H1 (cell line): ENCODE measurements around the gene MMP21. TPM values are rescaled to one million over a fixed set of nuclear protein-coding genes. Genes with fewer than 3 reads are reported as not detected.

ENCODE experiments used
- CTCF ChIA-PET: fragments of 300-600 bp; sonication (Branson Sonifier 250); formaldehyde crosslinking; loops from one replicate; lab custom pipeline; 2021; ENCODE audit not compliant: partially characterized antibody; lab: Charles Lee
- POLR2A ChIA-PET: fragments of 300-600 bp; sonication (Branson Sonifier 250); formaldehyde crosslinking; loops from one replicate; lab custom pipeline; 2021; ENCODE audit warnings: inconsistent platforms; ENCODE audit not compliant: partially characterized antibody; lab: Charles Lee
- DNase-seq, 2 experiments: peaks; one replicate each; pipeline versions ENCODE4 v3.0.0 to v3.0.0-alpha.2; 2010 to 2022; ENCODE audit warnings: low spot score in 2 of 2, low read depth in 1 of 2, mixed read lengths in 1 of 2
- FAIRE-seq: peaks from 2 replicates; lab custom pipeline; 2011; peaks lifted over from hg19 to GRCh38; lab: Jason Lieb, UNC
- H2AFZ ChIP-seq: 2 replicates; pipeline ENCODE4 v1.8.1; 2012; ENCODE audit warnings: low read length, inconsistent platforms
- H2AK5ac ChIP-seq: 2 replicates; pipeline ENCODE4 v1.6.1; 2013; ENCODE audit warnings: low read depth, low read length
- H2BK120ac ChIP-seq: replicated peaks from 2 replicates; pipeline ENCODE3; 2013; ENCODE audit warnings: low read depth, low read length, inconsistent platforms
- H2BK12ac ChIP-seq: 2 replicates; pipeline ENCODE4 v1.6.1; 2013; ENCODE audit warnings: low read depth, low read length
- H2BK15ac ChIP-seq: 2 replicates; pipeline ENCODE4 v1.6.1; 2013; ENCODE audit warnings: low read length
- H2BK20ac ChIP-seq: 2 replicates; pipeline ENCODE4 v1.6.1; 2013; ENCODE audit warnings: low read length
- H2BK5ac ChIP-seq: 2 replicates; pipeline ENCODE4 v1.6.1; 2013; ENCODE audit warnings: low read depth, low read length
- H3K14ac ChIP-seq: 2 replicates; pipeline ENCODE4 v1.6.1; 2013; ENCODE audit warnings: inconsistent platforms; ENCODE audit not compliant: insufficient read length
- H3K18ac ChIP-seq: 2 replicates; pipeline ENCODE4 v1.6.1; 2013; ENCODE audit warnings: low read length; ENCODE audit errors: extremely low read depth
- H3K23ac ChIP-seq: 2 replicates; pipeline ENCODE4 v1.6.1; 2013; ENCODE audit warnings: inconsistent platforms; ENCODE audit not compliant: insufficient read length
- H3K23me2 ChIP-seq: 2 replicates; pipeline ENCODE4 v1.6.1; 2013; ENCODE audit warnings: low read depth, low read length
- H3K27ac ChIP-seq: 2 replicates; pipeline ENCODE4 v1.6.1; 2011; ENCODE audit warnings: low read depth, low read length, inconsistent platforms
- H3K27me3 ChIP-seq, 4 experiments: replicated peaks in 1 of 4; 1 replicate in 1 of 4; 2 replicates in 3 of 4; pipeline versions ENCODE4 v1.6.1 to v1.8.1; 2011 to 2013; ENCODE audit warnings: low read length in 3 of 4, mild to moderate bottlenecking in 3 of 4, inconsistent platforms in 2 of 4, mixed read lengths in 2 of 4, moderate library complexity in 1 of 4; ENCODE audit not compliant: control insufficient read depth in 3 of 4, insufficient read depth in 3 of 4; ENCODE audit errors: extremely low read depth in 1 of 4
- H3K36me3 ChIP-seq, 4 experiments: 2 replicates each; pipeline versions ENCODE4 v1.6.1 to v1.8.1; 2011 to 2013; ENCODE audit warnings: mild to moderate bottlenecking in 4 of 4, low read length in 3 of 4, moderate library complexity in 2 of 4, control low read depth in 1 of 4, inconsistent platforms in 1 of 4; ENCODE audit not compliant: insufficient read depth in 4 of 4, control insufficient read depth in 2 of 4
- H3K4ac ChIP-seq: replicated peaks from 2 replicates; pipeline ENCODE3; 2013; ENCODE audit warnings: low read length, low read depth, mixed read lengths, inconsistent platforms; ENCODE audit not compliant: insufficient read length
- H3K4me1 ChIP-seq, 4 experiments: replicated peaks in 1 of 4; 1 replicate in 1 of 4; 2 replicates in 3 of 4; pipeline versions ENCODE4 v1.6.1 to v1.8.1; 2011 to 2013; ENCODE audit warnings: low read length in 3 of 4, inconsistent platforms in 2 of 4, mixed read lengths in 1 of 4; ENCODE audit not compliant: insufficient read depth in 4 of 4, control insufficient read depth in 3 of 4
- H3K4me2 ChIP-seq, 2 experiments: 2 replicates each; pipeline versions ENCODE4 v1.6.1 to v1.8.1; 2011 to 2013; ENCODE audit warnings: low read depth in 2 of 2, low read length in 2 of 2, control low read depth in 1 of 2, inconsistent platforms in 1 of 2, mild to moderate bottlenecking in 1 of 2; ENCODE audit not compliant: insufficient read depth in 1 of 2
- H3K4me3 ChIP-seq, 4 experiments: fragments of 200-600, 300-600 bp in 1 of 4; sonication (generic), shearing (Covaris generic), sonication (Bioruptor Twin) in 1 of 4; 2 replicates each; pipeline versions ENCODE4 v1.5.1 to v1.8.1; 2011 to 2016; ENCODE audit warnings: low read length in 4 of 4, low read depth in 3 of 4, control low read depth in 2 of 4, inconsistent platforms in 2 of 4, mild to moderate bottlenecking in 2 of 4, mixed read lengths in 1 of 4, moderate library complexity in 1 of 4; ENCODE audit not compliant: insufficient read depth in 2 of 4; ENCODE audit errors: extremely low read depth in 1 of 4
- H3K56ac ChIP-seq: replicated peaks from 2 replicates; pipeline ENCODE3; 2013; ENCODE audit warnings: low read depth, mild to moderate bottlenecking, mixed read lengths, low read length, inconsistent platforms; ENCODE audit not compliant: insufficient read length
- H3K79me1 ChIP-seq: 2 replicates; pipeline ENCODE4 v1.6.1; 2013; ENCODE audit warnings: low read depth, low read length, control low read depth
- H3K79me2 ChIP-seq, 2 experiments: 2 replicates each; pipeline versions ENCODE4 v1.6.1 to v1.8.1; 2012 to 2013; ENCODE audit warnings: low read length in 2 of 2, mild to moderate bottlenecking in 2 of 2, inconsistent platforms in 1 of 2; ENCODE audit not compliant: insufficient read depth in 2 of 2, control insufficient read depth in 1 of 2
- H3K9ac ChIP-seq, 4 experiments: replicated peaks in 1 of 4; 1 replicate in 1 of 4; 2 replicates in 3 of 4; pipeline versions ENCODE4 v1.6.1 to v1.8.1; 2011 to 2013; ENCODE audit warnings: low read depth in 3 of 4, low read length in 3 of 4, control low read depth in 2 of 4, mild to moderate bottlenecking in 2 of 4, moderate library complexity in 2 of 4, inconsistent platforms in 1 of 4; ENCODE audit errors: extremely low read depth in 1 of 4
- H3K9me3 ChIP-seq, 2 experiments: 2 replicates each; pipeline versions ENCODE4 v1.6.1 to v1.8.1; 2012 to 2013; ENCODE audit warnings: mild to moderate bottlenecking in 2 of 2, moderate library complexity in 2 of 2, control low read depth in 1 of 2, inconsistent platforms in 1 of 2, low read depth in 1 of 2, low read length in 1 of 2, mixed read lengths in 1 of 2; ENCODE audit not compliant: insufficient read depth in 2 of 2
- H4K20me1 ChIP-seq, 2 experiments: replicated peaks in 1 of 2; 2 replicates each; pipeline versions ENCODE3 to v1.8.1; 2011 to 2013; ENCODE audit warnings: inconsistent platforms in 2 of 2, low read length in 2 of 2, mild to moderate bottlenecking in 1 of 2; ENCODE audit not compliant: insufficient read depth in 2 of 2, control insufficient read depth in 1 of 2
- H4K5ac ChIP-seq: 2 replicates; pipeline ENCODE4 v1.6.1; 2013; ENCODE audit warnings: low read length, low read depth, mixed read lengths, inconsistent platforms; ENCODE audit not compliant: insufficient read length
- H4K8ac ChIP-seq: 2 replicates; pipeline ENCODE4 v1.8.0; 2013; ENCODE audit warnings: mild to moderate bottlenecking, moderate library complexity, low read length, inconsistent platforms; ENCODE audit not compliant: insufficient read depth; ENCODE audit errors: extremely low read depth
- H4K91ac ChIP-seq: replicated peaks from 2 replicates; pipeline ENCODE3; 2013; ENCODE audit warnings: low read length, mixed read lengths, inconsistent platforms; ENCODE audit not compliant: insufficient read length
- EGR1 ChIP-seq: IDR thresholded peaks from 2 replicates; pipeline ENCODE4 v1.6.1; 2011; ENCODE audit warnings: low read depth, low read length, borderline replicate concordance
- SAP30 ChIP-seq: fragments of 300-600 bp; sonication (generic); IDR thresholded peaks from 2 replicates; pipeline ENCODE4 v1.7.1; 2012; ENCODE audit warnings: low read length, moderate library complexity, mild to moderate bottlenecking, inconsistent platforms; ENCODE audit not compliant: insufficient read depth, insufficient replicate concordance
- SRF ChIP-seq: IDR thresholded peaks from 2 replicates; pipeline ENCODE4 v1.6.1; 2011; ENCODE audit warnings: mild to moderate bottlenecking, low read depth, low read length, moderate library complexity
- TEAD4 ChIP-seq: IDR thresholded peaks from 2 replicates; pipeline ENCODE4 v1.6.1; 2012; ENCODE audit warnings: low read depth, low read length, inconsistent platforms, mixed read lengths
- WGBS, 2 experiments: shearing (Covaris generic) in 1 of 2; methylation state at CpG; one replicate each; pipeline versions ENCODE4 v1.1.6 to v1.1.7; 2013 to 2015; ENCODE audit warnings: low lambda C conversion rate in 2 of 2, mixed read lengths in 2 of 2, inconsistent platforms in 1 of 2, low coverage in 1 of 2, missing lambda C conversion rate in 1 of 2; ENCODE audit not compliant: insufficient replicate concordance in 2 of 2, insufficient coverage in 1 of 2, insufficient read length in 1 of 2; ENCODE audit errors: extremely low coverage in 1 of 2, missing lambda C conversion rate in 1 of 2; 5-methylcytosine and 5-hydroxymethylcytosine counted together
- polyA plus RNA-seq, 7 experiments: library from polyadenylated mRNA; depleted of rRNA in 3 of 7; stranded (reverse) in 5 of 7; unstranded in 2 of 7; fragments of >200 nt in 5 of 7; fragments of 200-250 nt in 2 of 7; gene quantifications; 1 replicate in 5 of 7; 2 replicates in 1 of 7; 4 replicates in 1 of 7; pipeline versions ENCODE4 v1.2.1 to v1.2.3, GENCODE V29; 2011 to 2013; ENCODE audit warnings: missing spikeins in 2 of 7, mixed read lengths in 2 of 7
- total RNA-seq: library from RNA; stranded (reverse); fragmentation: NEBNext Ultra II Directional; extraction: Animal tissue kit (Norgen Biotek cat#: 25700); gene quantifications from 2 replicates; pipeline ENCODE4 v1.2.1, GENCODE V29; 2021
- TF ChIP-seq, protein P1 (sequence below): IDR thresholded peaks from 2 replicates; pipeline ENCODE4 v1.6.1; 2011; ENCODE audit warnings: low read length, improper control_type of control experiment

The MMP21 gene
- total and polyA plus RNA-seq, 2 of the 8 experiments (the other 6 are each of a cell fraction or from before 2014, with no cell fraction given), result not detected

DNA sequence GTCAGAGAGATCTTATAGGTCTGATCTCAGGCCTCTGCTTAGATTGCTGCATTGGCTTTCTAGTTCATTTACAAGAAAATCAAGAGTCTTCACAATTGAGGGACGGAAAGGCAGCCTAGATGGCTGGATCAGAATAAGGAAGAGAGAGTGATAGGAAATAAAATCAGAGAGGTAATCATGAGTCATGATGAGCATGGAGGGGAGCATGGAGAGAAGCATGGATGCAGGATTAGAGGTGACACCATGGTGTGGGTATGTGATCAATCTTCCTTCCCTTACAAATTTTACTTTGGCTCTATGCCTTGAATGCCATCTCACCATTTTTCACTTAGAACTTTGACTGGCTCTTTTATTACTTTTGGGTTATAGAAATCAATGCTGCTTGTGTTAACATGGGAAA lies 49.1 kb upstream of the MMP21 start:
- no peak for FAIRE-seq
- Histone ChIP-seq H3K4me1 (peaks cover 0 to 2% (median 0%) of the 10 kb centered on the region in 4 experiments; a peak in 2 of 7 replicates), H4K91ac (no peak overlapping the region), H2BK120ac (no peak overlapping the region), H2AFZ (no peak overlapping the region), H3K18ac (no peak overlapping the region), H4K5ac (no peak overlapping the region), H3K9me3 (no peaks in the 10 kb centered on the region), H4K8ac (no peak overlapping the region), H3K27ac (no peak overlapping the region), H3K9ac (peak overlapping the region in 1 of 4 experiments; percentile 12; a peak in 3 of 7 replicates), H3K56ac (no peak overlapping the region), H3K4me3 (peak overlapping the region; percentile 94 to 100 (median 97); a peak in 5 of 8 replicates), H3K23me2 (no peaks in the 10 kb centered on the region; the same call in 1 of the 2 replicates), H2BK12ac (no peak overlapping the region), H4K20me1 (peaks cover 0 to 3% of the 10 kb centered on the region in 2 experiments), H2AK5ac (no peak overlapping the region), H3K23ac (no peak overlapping the region), H3K79me2 (peaks cover 26 to 42% of the 10 kb centered on the region in 2 experiments), H2BK5ac (no peak overlapping the region), H3K4me2 (peak overlapping the region; percentile 74 to 99), H2BK20ac (no peak overlapping the region), H3K4ac (no peak overlapping the region), H3K79me1 (peaks cover 2% of the 10 kb centered on the region; the same call in 1 of the 2 replicates), H3K14ac (no peak overlapping the region), H3K27me3 (no peaks in the 10 kb centered on the region), H3K36me3 (peaks cover 17 to 39% (median 28%) of the 10 kb centered on the region in 4 experiments), H2BK15ac (no peak overlapping the region)
- no peak for DNase-seq
- CTCF ChIA-PET, result no interaction called here
- WGBS, 2 experiments, result 84% methylated on average over 1 of the region's 1 CpG; no CpG with 5 or more reads in 1 of the 2 experiments
- no peak for TF ChIP-seq SAP30
- no peak for TF ChIP-seq SRF
- TF ChIP-seq, protein P1, sequence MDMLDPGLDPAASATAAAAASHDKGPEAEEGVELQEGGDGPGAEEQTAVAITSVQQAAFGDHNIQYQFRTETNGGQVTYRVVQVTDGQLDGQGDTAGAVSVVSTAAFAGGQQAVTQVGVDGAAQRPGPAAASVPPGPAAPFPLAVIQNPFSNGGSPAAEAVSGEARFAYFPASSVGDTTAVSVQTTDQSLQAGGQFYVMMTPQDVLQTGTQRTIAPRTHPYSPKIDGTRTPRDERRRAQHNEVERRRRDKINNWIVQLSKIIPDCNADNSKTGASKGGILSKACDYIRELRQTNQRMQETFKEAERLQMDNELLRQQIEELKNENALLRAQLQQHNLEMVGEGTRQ, result no peak
- no peak for TF ChIP-seq TEAD4
- TF ChIP-seq EGR1, result no peak
- POLR2A ChIA-PET, result no interaction called here
